Fibroblast of lung (primary cell): Measurements from ENCODE around the gene SLC35F3. TPM values are rescaled to one million over a fixed set of nuclear protein-coding genes. Genes with fewer than 3 reads are reported as not detected.

Experiments used
- DNase-seq, 2 donors: peaks; one replicate each; pipeline versions ENCODE4 v3.0.0 to v3.0.0-alpha.2; 2010; ENCODE audit warnings: low read depth in 2 of 2
- H2AFZ ChIP-seq: 2 replicates; pipeline ENCODE4 v1.5.1; 2012; ENCODE audit warnings: low read length, control low read depth, inconsistent platforms
- H3K27ac ChIP-seq: 2 replicates; pipeline ENCODE4 v1.5.1; 2011; ENCODE audit warnings: low read length, control low read depth; ENCODE audit not compliant: insufficient read depth
- H3K27me3 ChIP-seq: 2 replicates; pipeline ENCODE4 v1.5.1; 2011; ENCODE audit warnings: mild to moderate bottlenecking, low read length; ENCODE audit not compliant: control insufficient read depth, insufficient read depth
- H3K36me3 ChIP-seq: 2 replicates; pipeline ENCODE4 v1.5.1; 2011; ENCODE audit warnings: low read length; ENCODE audit not compliant: control insufficient read depth, insufficient read depth
- H3K4me1 ChIP-seq: 2 replicates; pipeline ENCODE4 v1.5.1; 2011; ENCODE audit warnings: low read length; ENCODE audit not compliant: control insufficient read depth, insufficient read depth; ENCODE audit errors: extremely low read depth
- H3K4me2 ChIP-seq: 2 replicates; pipeline ENCODE4 v1.5.1; 2011; ENCODE audit warnings: low read length, control low read depth; ENCODE audit not compliant: insufficient read depth; ENCODE audit errors: extremely low read depth
- H3K4me3 ChIP-seq, 4 experiments: fragments of 200-600 bp in 1 of 4; sonication (generic) in 1 of 4; replicated peaks in 1 of 4; 2 replicates each; pipeline ENCODE4 v1.5.1; 2011 to 2016; ENCODE audit warnings: low read length in 4 of 4, low read depth in 3 of 4, mild to moderate bottlenecking in 3 of 4, control low read depth in 2 of 4, inconsistent platforms in 1 of 4, mixed read lengths in 1 of 4; ENCODE audit not compliant: insufficient read depth in 1 of 4; ENCODE audit errors: control extremely low read depth in 1 of 4
- H3K79me2 ChIP-seq: 2 replicates; pipeline ENCODE4 v1.5.1; 2012; ENCODE audit warnings: mild to moderate bottlenecking, low read length, inconsistent platforms; ENCODE audit not compliant: control insufficient read depth, insufficient read depth
- H3K9ac ChIP-seq: 2 replicates; pipeline ENCODE4 v1.5.1; 2011; ENCODE audit warnings: mild to moderate bottlenecking, low read length, control low read depth; ENCODE audit not compliant: insufficient read depth
- H3K9me3 ChIP-seq: 2 replicates; pipeline ENCODE4 v1.5.1; 2012; ENCODE audit warnings: low read depth, low read length; ENCODE audit not compliant: control insufficient read depth, insufficient read depth
- H4K20me1 ChIP-seq: 2 replicates; pipeline ENCODE4 v1.5.1; 2011; ENCODE audit warnings: low read length; ENCODE audit not compliant: control insufficient read depth, insufficient read depth; ENCODE audit errors: extremely low read depth
- EZH2 ChIP-seq: IDR thresholded peaks from 2 replicates; pipeline ENCODE4 v1.5.1; 2012; ENCODE audit warnings: low read length, control low read depth, mild to moderate bottlenecking; ENCODE audit errors: missing control alignments
- polyA plus RNA-seq, 2 donors: library from polyadenylated mRNA; depleted of rRNA in 1 of 2; stranded (reverse) in 1 of 2; unstranded in 1 of 2; fragments of >200 nt; gene quantifications; 2 replicates each; pipeline ENCODE4 v1.2.1, GENCODE V29; 2011 to 2012; ENCODE audit warnings: missing spikeins in 1 of 2
- total RNA-seq: library from RNA; depleted of rRNA; stranded (reverse); fragments of >200 nt; gene quantifications from 2 replicates; pipeline ENCODE4 v1.2.1, GENCODE V29; 2014
- TF ChIP-seq, protein P1 (sequence below), 2 donors: IDR thresholded peaks in 1 of 2; conservative IDR thresholded peaks in 1 of 2; 1 replicate in 1 of 2; 2 replicates in 1 of 2; pipeline ENCODE4 v1.5.1; 2011 to 2012; ENCODE audit warnings: low read length in 2 of 2, control low read depth in 1 of 2, inconsistent platforms in 1 of 2, low read depth in 1 of 2, mild to moderate bottlenecking in 1 of 2

SLC35F3 gene
- total and polyA plus RNA-seq, 2 donors (not counting 1 experiment from before 2014, with no cell fraction given), result not detected

DNA sequence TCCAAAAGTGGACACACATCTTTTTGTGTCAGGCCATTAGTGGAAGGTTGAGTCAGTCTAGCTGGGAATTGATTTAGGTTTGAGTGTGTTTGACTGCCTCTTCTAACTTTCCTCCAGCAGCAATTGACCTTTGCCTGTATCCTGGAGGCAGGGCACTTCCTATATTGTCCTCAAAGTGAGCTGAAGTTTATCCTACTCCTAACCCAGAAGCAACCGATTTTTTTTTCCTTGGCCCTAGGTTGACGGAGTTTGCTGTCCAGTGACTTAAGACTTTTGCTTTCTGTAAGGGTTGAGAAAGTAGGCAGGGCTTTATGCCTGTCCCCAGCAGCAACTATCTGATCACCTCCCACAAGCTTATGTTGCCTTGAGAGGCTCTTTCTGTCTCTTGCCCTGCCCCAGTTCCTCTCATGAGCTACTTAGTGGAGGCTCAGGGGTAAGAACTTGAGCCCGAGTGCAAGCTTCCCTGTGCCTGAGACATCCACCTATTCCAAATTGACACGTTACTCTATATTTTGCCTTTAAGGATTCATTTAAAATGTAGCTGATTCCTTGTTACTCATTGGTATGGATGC, 30.9 kb downstream of the SLC35F3 start:
- Histone ChIP-seq H3K27me3 (no peaks in the 10 kb centered on the region), H3K79me2 (no peaks in the 10 kb centered on the region), H3K36me3 (no peaks in the 10 kb centered on the region), H3K27ac (no peak overlapping the region), H3K9me3 (no peaks in the 10 kb centered on the region), H4K20me1 (no peaks in the 10 kb centered on the region), H3K4me2 (no peak overlapping the region), H2AFZ (no peak overlapping the region), H3K9ac (no peak overlapping the region), H3K4me3 (no peak overlapping the region), H3K4me1 (no peaks in the 10 kb centered on the region)
- TF ChIP-seq, protein P1, sequence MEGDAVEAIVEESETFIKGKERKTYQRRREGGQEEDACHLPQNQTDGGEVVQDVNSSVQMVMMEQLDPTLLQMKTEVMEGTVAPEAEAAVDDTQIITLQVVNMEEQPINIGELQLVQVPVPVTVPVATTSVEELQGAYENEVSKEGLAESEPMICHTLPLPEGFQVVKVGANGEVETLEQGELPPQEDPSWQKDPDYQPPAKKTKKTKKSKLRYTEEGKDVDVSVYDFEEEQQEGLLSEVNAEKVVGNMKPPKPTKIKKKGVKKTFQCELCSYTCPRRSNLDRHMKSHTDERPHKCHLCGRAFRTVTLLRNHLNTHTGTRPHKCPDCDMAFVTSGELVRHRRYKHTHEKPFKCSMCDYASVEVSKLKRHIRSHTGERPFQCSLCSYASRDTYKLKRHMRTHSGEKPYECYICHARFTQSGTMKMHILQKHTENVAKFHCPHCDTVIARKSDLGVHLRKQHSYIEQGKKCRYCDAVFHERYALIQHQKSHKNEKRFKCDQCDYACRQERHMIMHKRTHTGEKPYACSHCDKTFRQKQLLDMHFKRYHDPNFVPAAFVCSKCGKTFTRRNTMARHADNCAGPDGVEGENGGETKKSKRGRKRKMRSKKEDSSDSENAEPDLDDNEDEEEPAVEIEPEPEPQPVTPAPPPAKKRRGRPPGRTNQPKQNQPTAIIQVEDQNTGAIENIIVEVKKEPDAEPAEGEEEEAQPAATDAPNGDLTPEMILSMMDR (conservative IDR thresholded peaks at IDR 0.05 in 1 of 2, IDR thresholded peaks at IDR 0.05 in 1 of 2; ENCODE audit: low read depth in 1 of 2, low read length in 2 of 2), result no peak
- no peak for TF ChIP-seq EZH2
- no peak for DNase-seq

DNA sequence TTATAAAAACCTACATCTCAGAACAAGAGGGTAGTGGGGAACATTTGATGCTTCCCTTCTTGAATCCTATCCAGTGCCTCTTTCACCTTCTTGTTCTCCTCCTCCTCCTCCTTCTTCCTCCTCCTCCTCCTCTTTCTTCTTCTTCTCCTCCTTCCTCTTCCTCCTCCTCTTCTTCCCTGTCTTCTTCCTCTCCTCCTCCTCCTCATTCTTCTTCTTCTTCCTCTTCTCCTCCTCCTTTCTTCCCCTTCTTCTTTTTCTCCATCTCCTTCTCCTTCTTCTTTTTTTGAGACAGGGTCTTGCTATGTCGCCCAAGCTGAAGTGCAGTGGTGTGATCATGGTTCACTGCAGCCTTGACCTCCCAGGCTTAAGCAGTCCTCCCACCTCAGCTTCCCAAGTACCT, 31.9 kb downstream of the SLC35F3 start:
- Histone ChIP-seq H3K36me3 (no peaks in the 10 kb centered on the region), H3K4me1 (no peaks in the 10 kb centered on the region), H3K4me3 (no peak overlapping the region)

DNA sequence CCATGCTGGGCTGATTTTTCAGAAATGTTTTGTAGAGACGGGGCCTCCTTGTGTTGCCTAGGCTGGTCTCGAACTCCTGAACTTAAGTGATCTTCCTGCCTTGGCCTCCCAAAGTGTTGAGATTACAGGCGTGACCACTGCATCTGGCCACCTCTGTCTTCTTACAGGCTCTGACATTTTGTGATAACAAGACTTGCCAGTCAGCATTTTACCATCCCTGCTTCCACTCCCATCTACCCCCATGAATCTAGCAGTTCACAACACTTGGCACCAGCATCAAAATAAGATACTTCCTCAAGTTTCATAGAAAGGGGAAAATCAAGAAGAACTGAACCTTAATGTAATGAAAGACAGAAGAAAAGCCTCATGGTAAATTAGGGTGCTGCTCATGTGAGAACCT, 32.4 kb downstream of the SLC35F3 start:
- no peaks in the 10 kb centered on the region for H3K79me2 ChIP-seq
- no peak overlapping the region for H3K4me3 ChIP-seq
- H3K9me3 ChIP-seq, result no peaks in the 10 kb centered on the region
- H3K27ac ChIP-seq, result no peak overlapping the region
- H3K9ac ChIP-seq, result no peak overlapping the region
- H3K36me3 ChIP-seq, result no peaks in the 10 kb centered on the region
- H3K4me1 ChIP-seq, result no peaks in the 10 kb centered on the region
- DNase-seq, result no peak
- TF ChIP-seq EZH2, result no peak
- H4K20me1 ChIP-seq, result no peaks in the 10 kb centered on the region
- H3K27me3 ChIP-seq, result no peaks in the 10 kb centered on the region
- H2AFZ ChIP-seq, result no peak overlapping the region
- no peak overlapping the region for H3K4me2 ChIP-seq

More for the DNA sequence above, 31.9 kb downstream of the SLC35F3 start:
- Histone ChIP-seq H3K9me3 (no peaks in the 10 kb centered on the region), H3K4me2 (no peak overlapping the region), H3K79me2 (no peaks in the 10 kb centered on the region), H2AFZ (no peak overlapping the region), H3K9ac (no peak overlapping the region), H3K27ac (no peak overlapping the region), H4K20me1 (no peaks in the 10 kb centered on the region), H3K27me3 (no peaks in the 10 kb centered on the region)
- no peak for TF ChIP-seq EZH2
- TF ChIP-seq, protein P1 (conservative IDR thresholded peaks at IDR 0.05 in 1 of 2, IDR thresholded peaks at IDR 0.05 in 1 of 2; ENCODE audit: low read depth in 1 of 2, low read length in 2 of 2), result no peak
- DNase-seq, result no peak
